H1 (cell line): ENCODE results near the gene PAXIP1. TPM values are rescaled to one million over a fixed set of nuclear protein-coding genes. Genes with fewer than 3 reads are reported as not detected.

Source experiments
- CTCF ChIA-PET: fragments of 300-600 bp; sonication (Branson Sonifier 250); formaldehyde crosslinking; loops from one replicate; lab custom pipeline; 2021; ENCODE audit not compliant: partially characterized antibody; lab: Charles Lee
- POLR2A ChIA-PET: fragments of 300-600 bp; sonication (Branson Sonifier 250); formaldehyde crosslinking; loops from one replicate; lab custom pipeline; 2021; ENCODE audit warnings: inconsistent platforms; ENCODE audit not compliant: partially characterized antibody; lab: Charles Lee
- DNase-seq, 2 experiments: peaks; one replicate each; pipeline versions ENCODE4 v3.0.0 to v3.0.0-alpha.2; 2010 to 2022; ENCODE audit warnings: low spot score in 2 of 2, low read depth in 1 of 2, mixed read lengths in 1 of 2
- FAIRE-seq: peaks from 2 replicates; lab custom pipeline; 2011; peaks lifted over from hg19 to GRCh38; lab: Jason Lieb, UNC
- H2AFZ ChIP-seq: 2 replicates; pipeline ENCODE4 v1.8.1; 2012; ENCODE audit warnings: low read length, inconsistent platforms
- H2AK5ac ChIP-seq: 2 replicates; pipeline ENCODE4 v1.6.1; 2013; ENCODE audit warnings: low read depth, low read length
- H2BK120ac ChIP-seq: replicated peaks from 2 replicates; pipeline ENCODE3; 2013; ENCODE audit warnings: low read depth, low read length, inconsistent platforms
- H2BK12ac ChIP-seq: 2 replicates; pipeline ENCODE4 v1.6.1; 2013; ENCODE audit warnings: low read depth, low read length
- H2BK15ac ChIP-seq: 2 replicates; pipeline ENCODE4 v1.6.1; 2013; ENCODE audit warnings: low read length
- H2BK20ac ChIP-seq: 2 replicates; pipeline ENCODE4 v1.6.1; 2013; ENCODE audit warnings: low read length
- H2BK5ac ChIP-seq: 2 replicates; pipeline ENCODE4 v1.6.1; 2013; ENCODE audit warnings: low read depth, low read length
- H3K14ac ChIP-seq: 2 replicates; pipeline ENCODE4 v1.6.1; 2013; ENCODE audit warnings: inconsistent platforms; ENCODE audit not compliant: insufficient read length
- H3K18ac ChIP-seq: 2 replicates; pipeline ENCODE4 v1.6.1; 2013; ENCODE audit warnings: low read length; ENCODE audit errors: extremely low read depth
- H3K23ac ChIP-seq: 2 replicates; pipeline ENCODE4 v1.6.1; 2013; ENCODE audit warnings: inconsistent platforms; ENCODE audit not compliant: insufficient read length
- H3K23me2 ChIP-seq: 2 replicates; pipeline ENCODE4 v1.6.1; 2013; ENCODE audit warnings: low read depth, low read length
- H3K27ac ChIP-seq: 2 replicates; pipeline ENCODE4 v1.6.1; 2011; ENCODE audit warnings: low read depth, low read length, inconsistent platforms
- H3K27me3 ChIP-seq, 4 experiments: replicated peaks in 1 of 4; 1 replicate in 1 of 4; 2 replicates in 3 of 4; pipeline versions ENCODE4 v1.6.1 to v1.8.1; 2011 to 2013; ENCODE audit warnings: low read length in 3 of 4, mild to moderate bottlenecking in 3 of 4, inconsistent platforms in 2 of 4, mixed read lengths in 2 of 4, moderate library complexity in 1 of 4; ENCODE audit not compliant: control insufficient read depth in 3 of 4, insufficient read depth in 3 of 4; ENCODE audit errors: extremely low read depth in 1 of 4
- H3K36me3 ChIP-seq, 4 experiments: 2 replicates each; pipeline versions ENCODE4 v1.6.1 to v1.8.1; 2011 to 2013; ENCODE audit warnings: mild to moderate bottlenecking in 4 of 4, low read length in 3 of 4, moderate library complexity in 2 of 4, control low read depth in 1 of 4, inconsistent platforms in 1 of 4; ENCODE audit not compliant: insufficient read depth in 4 of 4, control insufficient read depth in 2 of 4
- H3K4ac ChIP-seq: replicated peaks from 2 replicates; pipeline ENCODE3; 2013; ENCODE audit warnings: low read length, low read depth, mixed read lengths, inconsistent platforms; ENCODE audit not compliant: insufficient read length
- H3K4me1 ChIP-seq, 4 experiments: replicated peaks in 1 of 4; 1 replicate in 1 of 4; 2 replicates in 3 of 4; pipeline versions ENCODE4 v1.6.1 to v1.8.1; 2011 to 2013; ENCODE audit warnings: low read length in 3 of 4, inconsistent platforms in 2 of 4, mixed read lengths in 1 of 4; ENCODE audit not compliant: insufficient read depth in 4 of 4, control insufficient read depth in 3 of 4
- H3K4me2 ChIP-seq, 2 experiments: 2 replicates each; pipeline versions ENCODE4 v1.6.1 to v1.8.1; 2011 to 2013; ENCODE audit warnings: low read depth in 2 of 2, low read length in 2 of 2, control low read depth in 1 of 2, inconsistent platforms in 1 of 2, mild to moderate bottlenecking in 1 of 2; ENCODE audit not compliant: insufficient read depth in 1 of 2
- H3K4me3 ChIP-seq, 4 experiments: fragments of 200-600, 300-600 bp in 1 of 4; sonication (generic), shearing (Covaris generic), sonication (Bioruptor Twin) in 1 of 4; 2 replicates each; pipeline versions ENCODE4 v1.5.1 to v1.8.1; 2011 to 2016; ENCODE audit warnings: low read length in 4 of 4, low read depth in 3 of 4, control low read depth in 2 of 4, inconsistent platforms in 2 of 4, mild to moderate bottlenecking in 2 of 4, mixed read lengths in 1 of 4, moderate library complexity in 1 of 4; ENCODE audit not compliant: insufficient read depth in 2 of 4; ENCODE audit errors: extremely low read depth in 1 of 4
- H3K56ac ChIP-seq: replicated peaks from 2 replicates; pipeline ENCODE3; 2013; ENCODE audit warnings: low read depth, mild to moderate bottlenecking, mixed read lengths, low read length, inconsistent platforms; ENCODE audit not compliant: insufficient read length
- H3K79me1 ChIP-seq: 2 replicates; pipeline ENCODE4 v1.6.1; 2013; ENCODE audit warnings: low read depth, low read length, control low read depth
- H3K79me2 ChIP-seq, 2 experiments: 2 replicates each; pipeline versions ENCODE4 v1.6.1 to v1.8.1; 2012 to 2013; ENCODE audit warnings: low read length in 2 of 2, mild to moderate bottlenecking in 2 of 2, inconsistent platforms in 1 of 2; ENCODE audit not compliant: insufficient read depth in 2 of 2, control insufficient read depth in 1 of 2
- H3K9ac ChIP-seq, 4 experiments: replicated peaks in 1 of 4; 1 replicate in 1 of 4; 2 replicates in 3 of 4; pipeline versions ENCODE4 v1.6.1 to v1.8.1; 2011 to 2013; ENCODE audit warnings: low read depth in 3 of 4, low read length in 3 of 4, control low read depth in 2 of 4, mild to moderate bottlenecking in 2 of 4, moderate library complexity in 2 of 4, inconsistent platforms in 1 of 4; ENCODE audit errors: extremely low read depth in 1 of 4
- H3K9me3 ChIP-seq, 2 experiments: 2 replicates each; pipeline versions ENCODE4 v1.6.1 to v1.8.1; 2012 to 2013; ENCODE audit warnings: mild to moderate bottlenecking in 2 of 2, moderate library complexity in 2 of 2, control low read depth in 1 of 2, inconsistent platforms in 1 of 2, low read depth in 1 of 2, low read length in 1 of 2, mixed read lengths in 1 of 2; ENCODE audit not compliant: insufficient read depth in 2 of 2
- H4K20me1 ChIP-seq, 2 experiments: replicated peaks in 1 of 2; 2 replicates each; pipeline versions ENCODE3 to v1.8.1; 2011 to 2013; ENCODE audit warnings: inconsistent platforms in 2 of 2, low read length in 2 of 2, mild to moderate bottlenecking in 1 of 2; ENCODE audit not compliant: insufficient read depth in 2 of 2, control insufficient read depth in 1 of 2
- H4K5ac ChIP-seq: 2 replicates; pipeline ENCODE4 v1.6.1; 2013; ENCODE audit warnings: low read length, low read depth, mixed read lengths, inconsistent platforms; ENCODE audit not compliant: insufficient read length
- H4K8ac ChIP-seq: 2 replicates; pipeline ENCODE4 v1.8.0; 2013; ENCODE audit warnings: mild to moderate bottlenecking, moderate library complexity, low read length, inconsistent platforms; ENCODE audit not compliant: insufficient read depth; ENCODE audit errors: extremely low read depth
- H4K91ac ChIP-seq: replicated peaks from 2 replicates; pipeline ENCODE3; 2013; ENCODE audit warnings: low read length, mixed read lengths, inconsistent platforms; ENCODE audit not compliant: insufficient read length
- ATF2 ChIP-seq: IDR thresholded peaks from 2 replicates; pipeline ENCODE4 v1.6.1; 2012; ENCODE audit warnings: low read length, inconsistent platforms
- EGR1 ChIP-seq: IDR thresholded peaks from 2 replicates; pipeline ENCODE4 v1.6.1; 2011; ENCODE audit warnings: low read depth, low read length, borderline replicate concordance
- GABPA ChIP-seq: IDR thresholded peaks from 2 replicates; pipeline ENCODE4 v1.6.1; 2011; ENCODE audit warnings: mild to moderate bottlenecking, low read length, moderate library complexity, borderline replicate concordance; ENCODE audit not compliant: insufficient read depth
- NANOG ChIP-seq: IDR thresholded peaks from 2 replicates; pipeline ENCODE4 v1.6.1; 2011; ENCODE audit warnings: low read length, low read depth, mild to moderate bottlenecking, inconsistent platforms; ENCODE audit not compliant: insufficient read depth, poor library complexity, severe bottlenecking
- RNF2 ChIP-seq: fragments of 200-900, 300-1000 bp; sonication (generic); IDR thresholded peaks from 2 replicates; pipeline ENCODE4 v1.7.1; 2016; ENCODE audit warnings: borderline replicate concordance, low read depth, mild to moderate bottlenecking, antibody characterized with exemption, low read length; ENCODE audit not compliant: poor library complexity, severe bottlenecking; ENCODE audit errors: missing control alignments
- YY1 ChIP-seq: IDR thresholded peaks from 2 replicates; pipeline ENCODE4 v1.6.1; 2011; ENCODE audit warnings: low read depth, mild to moderate bottlenecking, low read length
- WGBS, 2 experiments: shearing (Covaris generic) in 1 of 2; methylation state at CpG; one replicate each; pipeline versions ENCODE4 v1.1.6 to v1.1.7; 2013 to 2015; ENCODE audit warnings: low lambda C conversion rate in 2 of 2, mixed read lengths in 2 of 2, inconsistent platforms in 1 of 2, low coverage in 1 of 2, missing lambda C conversion rate in 1 of 2; ENCODE audit not compliant: insufficient replicate concordance in 2 of 2, insufficient coverage in 1 of 2, insufficient read length in 1 of 2; ENCODE audit errors: extremely low coverage in 1 of 2, missing lambda C conversion rate in 1 of 2; 5-methylcytosine and 5-hydroxymethylcytosine counted together
- polyA plus RNA-seq, 7 experiments: library from polyadenylated mRNA; depleted of rRNA in 3 of 7; stranded (reverse) in 5 of 7; unstranded in 2 of 7; fragments of >200 nt in 5 of 7; fragments of 200-250 nt in 2 of 7; gene quantifications; 1 replicate in 5 of 7; 2 replicates in 1 of 7; 4 replicates in 1 of 7; pipeline versions ENCODE4 v1.2.1 to v1.2.3, GENCODE V29; 2011 to 2013; ENCODE audit warnings: missing spikeins in 2 of 7, mixed read lengths in 2 of 7
- total RNA-seq: library from RNA; stranded (reverse); fragmentation: NEBNext Ultra II Directional; extraction: Animal tissue kit (Norgen Biotek cat#: 25700); gene quantifications from 2 replicates; pipeline ENCODE4 v1.2.1, GENCODE V29; 2021

Gene PAXIP1
- total and polyA plus RNA-seq, 2 of the 8 experiments (the other 6 are each of a cell fraction or from before 2014, with no cell fraction given), result 32.4 to 32.8 TPM

GRCh38 chr7:154946166-154946565, 56.8 kb downstream of the PAXIP1 start:
- WGBS, 2 experiments, result 94% methylated on average over 7 of the region's 7 CpGs; no CpG with 5 or more reads in 1 of the 2 experiments
- CTCF ChIA-PET, result interaction anchor here (1.0 to 2.6 kb wide), 3 partner anchors 10 to 22 kb away, joined by 3 to 7 read pairs (median 5); no protein-coding TSS in a partner anchor

More at GRCh38 chr7:154946166-154946565, 56.8 kb downstream of the PAXIP1 start:
- Histone ChIP-seq H4K20me1 (peaks cover 0 to 1% of the 10 kb centered on the region in 2 experiments), H4K8ac (no peak overlapping the region), H4K91ac (no peak overlapping the region), H3K23me2 (no peaks in the 10 kb centered on the region), H3K4me1 (no peaks in the 10 kb centered on the region), H3K14ac (no peak overlapping the region), H3K79me1 (0 out of 2 replicates have a peak, but pooled peaks cover 2% of the 10 kb centered on the region), H2AFZ (no peak overlapping the region), H3K79me2 (no peaks in the 10 kb centered on the region), H3K36me3 (peaks cover 10 to 63% (median 38%) of the 10 kb centered on the region in 4 experiments), H3K18ac (no peak overlapping the region), H4K5ac (no peak overlapping the region), H3K9ac (no peak overlapping the region), H2BK120ac (no peak overlapping the region), H3K23ac (no peak overlapping the region), H2AK5ac (no peak overlapping the region), H2BK15ac (no peak overlapping the region), H3K4ac (no peak overlapping the region), H2BK5ac (no peak overlapping the region), H3K27ac (no peak overlapping the region)
- DNase-seq, result no peak
- POLR2A ChIA-PET, result no interaction called here
- no peak for FAIRE-seq
- TF ChIP-seq EGR1, result no peak
- no peak for TF ChIP-seq YY1
- TF ChIP-seq GABPA, result no peak
- TF ChIP-seq ATF2, result no peak
- no peak for TF ChIP-seq NANOG
- TF ChIP-seq RNF2, result no peak
- TF ChIP-seq, all 59 proteins: peak for 0
- Histone ChIP-seq H2BK12ac (no peak overlapping the region), H3K4me3 (no peak overlapping the region), H3K27me3 (no peaks in the 10 kb centered on the region), H3K4me2 (no peak overlapping the region), H2BK20ac (no peak overlapping the region), H3K9me3 (no peaks in the 10 kb centered on the region), H3K56ac (no peak overlapping the region)
